HepG2 (cell line): ENCODE data around the gene GTF2H3. TPM values are rescaled to one million over a fixed set of nuclear protein-coding genes. Genes with fewer than 3 reads are reported as not detected.

Source experiments
- ARID4A ChIP-seq: sonication (generic); formaldehyde crosslinking; IDR thresholded peaks from 2 replicates; pipeline ENCODE4 v1.5.0; 2020; ENCODE audit warnings: mild to moderate bottlenecking, missing genetic modification reagents, borderline replicate concordance
- ARNT ChIP-seq: fragments of 450-650 bp; IDR thresholded peaks from 2 replicates; pipeline ENCODE4 v1.6.1; 2017
- ETV5 ChIP-seq: IDR thresholded peaks from 2 replicates; pipeline ENCODE4 v1.6.1; 2018; ENCODE audit warnings: missing biosample characterization, missing genetic modification reagents, inconsistent platforms, borderline replicate concordance
- HNRNPL ChIP-seq: fragments of 200-400 bp; formaldehyde crosslinking; IDR thresholded peaks from 2 replicates; pipeline ENCODE4 v1.6.1; 2017; ENCODE audit warnings: mild to moderate bottlenecking, low read depth, low read length
- IRF9 ChIP-seq: sonication (generic); formaldehyde crosslinking; IDR thresholded peaks from 2 replicates; pipeline ENCODE4 v1.8.0; 2022; ENCODE audit warnings: missing genetic modification reagents, mild to moderate bottlenecking, borderline replicate concordance
- JUN ChIP-seq: sonication (generic); formaldehyde crosslinking; IDR thresholded peaks from 2 replicates; pipeline ENCODE4 v1.4.0; 2020; ENCODE audit warnings: mild to moderate bottlenecking, missing genetic modification reagents
- KAT2B ChIP-seq: fragments of 150-350 bp; IDR thresholded peaks from 2 replicates; pipeline ENCODE4 v1.6.1; 2014; ENCODE audit warnings: low read depth, low read length, borderline replicate concordance
- MED8 ChIP-seq: sonication (generic); formaldehyde crosslinking; IDR thresholded peaks from 2 replicates; pipeline ENCODE4 v1.8.1; 2023; ENCODE audit warnings: mild to moderate bottlenecking, missing genetic modification reagents; ENCODE audit not compliant: insufficient replicate concordance
- RBM39 ChIP-seq: fragments of 200-400 bp; formaldehyde crosslinking; IDR thresholded peaks from one replicate; pipeline ENCODE4 v1.6.1; 2018; ENCODE audit warnings: antibody characterized with exemption, mild to moderate bottlenecking, low read depth, low read length; ENCODE audit not compliant: poor library complexity, severe bottlenecking
- RFXANK ChIP-seq: IDR thresholded peaks from 2 replicates; pipeline ENCODE4 v1.6.1; 2016
- SAFB2 ChIP-seq: sonication (generic); formaldehyde crosslinking; IDR thresholded peaks from 2 replicates; pipeline ENCODE4 v1.5.1; 2020; ENCODE audit warnings: missing genetic modification reagents, low read depth, mild to moderate bottlenecking, borderline replicate concordance
- SOX5 ChIP-seq: IDR thresholded peaks from 2 replicates; pipeline ENCODE4 v1.6.1; 2016; ENCODE audit warnings: borderline replicate concordance
- SP2 ChIP-seq: sonication (generic); formaldehyde crosslinking; IDR thresholded peaks from 2 replicates; pipeline ENCODE4 v1.5.1; 2020; ENCODE audit warnings: mild to moderate bottlenecking, missing genetic modification reagents
- SP5 ChIP-seq: IDR thresholded peaks from 2 replicates; pipeline ENCODE4 v1.6.1; 2016; ENCODE audit warnings: low read depth, borderline replicate concordance
- TCF7L2 ChIP-seq: IDR thresholded peaks from 2 replicates; pipeline ENCODE4 v1.6.1; 2011; ENCODE audit warnings: mild to moderate bottlenecking, low read depth, low read length, moderate library complexity
- THAP11 ChIP-seq: IDR thresholded peaks from 2 replicates; pipeline ENCODE4 v1.6.1; 2016; ENCODE audit warnings: missing biosample characterization, missing genetic modification reagents
- ZC3H13 ChIP-seq: sonication (generic); formaldehyde crosslinking; IDR thresholded peaks from 2 replicates; pipeline ENCODE4 v1.8.1; 2023; ENCODE audit warnings: mild to moderate bottlenecking, missing genetic modification reagents, moderate library complexity
- ZKSCAN1 ChIP-seq: fragments of 150-350 bp; IDR thresholded peaks from 2 replicates; pipeline ENCODE4 v1.6.1; 2014; ENCODE audit warnings: low read length
- ZMYM2 ChIP-seq: sonication (generic); formaldehyde crosslinking; IDR thresholded peaks from 2 replicates; pipeline ENCODE4 v1.8.0; 2022; ENCODE audit warnings: mild to moderate bottlenecking, missing genetic modification reagents
- ZNF124 ChIP-seq: sonication (generic); formaldehyde crosslinking; IDR thresholded peaks from 2 replicates; pipeline ENCODE4 v1.4.0; 2020; ENCODE audit warnings: missing genetic modification reagents
- ZNF24 ChIP-seq: fragments of 450-650 bp; IDR thresholded peaks from 2 replicates; pipeline ENCODE4 v1.6.1; 2017; ENCODE audit warnings: antibody characterized with exemption, mild to moderate bottlenecking
- ZNF691 ChIP-seq: sonication (generic); formaldehyde crosslinking; IDR thresholded peaks from 2 replicates; pipeline ENCODE4 v1.4.0; 2020; ENCODE audit warnings: missing genetic modification reagents, low read depth, mild to moderate bottlenecking, borderline replicate concordance
- ZNF772 ChIP-seq: sonication (generic); formaldehyde crosslinking; IDR thresholded peaks from 2 replicates; pipeline ENCODE4 v1.5.0; 2020; ENCODE audit warnings: mild to moderate bottlenecking, missing genetic modification reagents
- polyA plus RNA-seq, 8 experiments: library from polyadenylated mRNA; depleted of rRNA in 3 of 8; stranded (reverse) in 7 of 8; unstranded in 1 of 8; fragments of >200 nt; fragmentation: Illumina TruSeq in 4 of 8; extraction: Trizol in 4 of 8; gene quantifications; 2 replicates each; pipeline versions ENCODE4 v1.2.1 to v1.2.3, GENCODE V29; 2011 to 2016; ENCODE audit warnings: low read depth in 4 of 8, missing spikeins in 1 of 8, mixed read lengths in 1 of 8; ENCODE audit not compliant: insufficient read depth in 1 of 8
- total RNA-seq, 5 experiments: library from RNA; depleted of rRNA; stranded (reverse); fragments of >200 nt; fragmentation: Illumina TruSeq; extraction: Trizol; gene quantifications; 2 replicates each; pipeline ENCODE4 v1.2.3, GENCODE V29; 2016; ENCODE audit warnings: low read depth in 1 of 5
- TF ChIP-seq, protein P1 (sequence below): sonication (generic); formaldehyde crosslinking; IDR thresholded peaks from 2 replicates; pipeline ENCODE4 v1.5.1; 2020; ENCODE audit warnings: missing genetic modification reagents, mild to moderate bottlenecking, borderline replicate concordance
- TF ChIP-seq, protein P2 (sequence below): sonication (generic); formaldehyde crosslinking; IDR thresholded peaks from 2 replicates; pipeline ENCODE4 v1.5.0; 2020; ENCODE audit warnings: missing genetic modification reagents, mild to moderate bottlenecking, borderline replicate concordance

Gene GTF2H3
- total and polyA plus RNA-seq, 2 of the 13 experiments (the other 11 are each of a cell fraction or from before 2014, with no cell fraction given), result 35.8 to 58.8 TPM

DNA sequence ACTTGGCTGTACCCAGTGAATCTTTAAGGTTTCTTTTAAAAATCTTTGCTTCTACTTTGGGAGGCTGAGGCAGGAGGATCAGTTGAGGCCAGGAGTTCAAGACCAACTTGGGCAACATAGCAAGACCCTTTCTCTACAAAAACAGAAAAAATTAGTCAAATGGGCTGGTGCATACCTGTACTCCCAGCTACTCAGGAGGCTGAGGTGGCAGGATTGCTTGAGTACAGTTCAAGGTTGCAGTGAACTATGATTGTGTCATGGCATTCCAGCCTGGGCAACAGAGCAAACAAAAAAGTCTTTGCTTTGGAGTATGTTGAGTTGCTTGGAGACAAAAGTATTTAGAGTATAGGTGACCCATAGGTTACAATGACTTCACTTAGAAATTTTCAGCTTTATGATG, 37.9 kb upstream of the GTF2H3 start (continued):
- peak; percentile 53 for TF ChIP-seq THAP11
- TF ChIP-seq ZNF124, result peak; percentile 80; the same call in 1 of the 2 replicates
- TF ChIP-seq RFXANK (CRISPR knock-in tag), result no peak
- TF ChIP-seq ARNT, result no peak
- TF ChIP-seq ZMYM2 (CRISPR knock-in tag), result 0 out of 2 replicates have a peak, but pooled peaks have one; percentile 60
- TF ChIP-seq SAFB2, result no peak
- 0 out of 2 replicates have a peak, but pooled peaks have one; percentile 41 for TF ChIP-seq JUN (CRISPR knock-in tag)
- no peak for TF ChIP-seq ZNF24
- TF ChIP-seq ZNF691 (CRISPR knock-in tag), result no peak
- TF ChIP-seq SP2 (CRISPR knock-in tag), result no peak
- TF ChIP-seq MED8 (CRISPR knock-in tag), result no peak
- no peak for TF ChIP-seq ZKSCAN1
- peak; percentile 26; the same call in 1 of the 2 replicates for TF ChIP-seq ETV5 (CRISPR knock-in tag)
- 0 out of 2 replicates have a peak, but pooled peaks have one; percentile 14 for TF ChIP-seq SP5
- TF ChIP-seq IRF9 (CRISPR knock-in tag), result no peak
- no peak for TF ChIP-seq RBM39
- TF ChIP-seq SOX5 (CRISPR knock-in tag), result peak; percentile 53
- no peak for TF ChIP-seq TCF7L2
- no peak for TF ChIP-seq HNRNPL
- no peak for TF ChIP-seq ZNF772
- TF ChIP-seq ARID4A, result peak; percentile 56; the same call in 1 of the 2 replicates
- TF ChIP-seq, protein P1, sequence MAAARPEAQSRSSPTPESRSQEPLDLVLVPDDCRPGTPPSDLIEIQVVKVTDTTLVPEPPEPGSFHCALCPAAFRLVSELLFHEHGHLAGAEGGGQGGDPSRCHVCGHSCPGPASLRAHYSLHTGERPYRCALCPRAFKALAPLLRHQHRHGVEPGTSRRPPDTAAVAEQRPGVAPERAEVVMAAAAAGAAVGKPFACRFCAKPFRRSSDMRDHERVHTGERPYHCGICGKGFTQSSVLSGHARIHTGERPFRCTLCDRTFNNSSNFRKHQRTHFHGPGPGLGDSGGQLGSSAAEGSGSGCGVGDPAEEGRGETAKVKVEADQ (CRISPR knock-in tag), result no peak
- no peak for TF ChIP-seq ZC3H13 (CRISPR knock-in tag)
- TF ChIP-seq, protein P2, sequence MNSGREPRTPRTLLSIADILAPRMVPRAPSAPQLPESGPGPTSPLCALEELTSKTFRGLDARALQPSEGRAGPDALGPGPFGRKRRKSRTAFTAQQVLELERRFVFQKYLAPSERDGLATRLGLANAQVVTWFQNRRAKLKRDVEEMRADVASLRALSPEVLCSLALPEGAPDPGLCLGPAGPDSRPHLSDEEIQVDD (CRISPR knock-in tag), result no peak
- no peak for TF ChIP-seq KAT2B
